SK-N-SH (cell line): ENCODE measurements around the gene ADCY10.

Source experiments
- CTCF ChIP-seq: fragments of 200-600 bp; sonication (generic); IDR thresholded peaks from 2 replicates; pipeline ENCODE4 v1.6.1; 2017; ENCODE audit warnings: antibody characterized with exemption, mild to moderate bottlenecking, moderate library complexity
- EP300 ChIP-seq, 2 experiments: IDR thresholded peaks; 2 replicates each; pipeline versions ENCODE4 v1.4.0 to v1.6.1; 2012; ENCODE audit warnings: borderline replicate concordance in 1 of 2, low read depth in 1 of 2, low read length in 1 of 2
- YY1 ChIP-seq: IDR thresholded peaks from 2 replicates; pipeline ENCODE4 v1.4.0; 2012; ENCODE audit warnings: low read depth, mild to moderate bottlenecking

GRCh38 chr1:167825419-167826079, 88.4 kb downstream of the ADCY10 start:
- TF ChIP-seq YY1 (no peak), EP300 (IDR thresholded peaks at IDR 0.05; ENCODE audit: borderline replicate concordance in 1 of 2, low read depth in 1 of 2, low read length in 1 of 2) (no peak), CTCF (no peak)
